HG03565 (cell line): ENCODE measurements around the gene GRID2.

Experiments used
- ATAC-seq: cut with Tn5 transposase; IDR thresholded peaks from one replicate; pipeline ENCODE4 v1.9.1; 2021; ENCODE audit warnings: mild to moderate bottlenecking, moderate library complexity; ENCODE audit not compliant: unreplicated experiment

Gene GRID2

GRCh38 chr4:93730251-93730650, 1426.5 kb downstream of the GRID2 start:
- no peak for ATAC-seq

GRCh38 chr4:93730760-93731159, 1427.0 kb downstream of the GRID2 start:
- ATAC-seq: no peak

- ATAC-seq: peak; percentile 46
Observed at GRCh38 chr4:93731456-93731855, 1427.7 kb downstream of the GRID2 start.

GRCh38 chr4:93732509-93732908, 1428.7 kb downstream of the GRID2 start:
- no peak for ATAC-seq

GRCh38 chr4:93740890-93741289, 1437.1 kb downstream of the GRID2 start:
- no peak for ATAC-seq

- ATAC-seq: no peak
Observed at GRCh38 chr4:93743022-93743421, 1439.3 kb downstream of the GRID2 start.

- ATAC-seq: no peak
Observed at GRCh38 chr4:93743635-93744034, 1439.9 kb downstream of the GRID2 start.

GRCh38 chr4:93744961-93745360, 1441.2 kb downstream of the GRID2 start:
- ATAC-seq: no peak

GRCh38 chr4:93746031-93746430, 1442.3 kb downstream of the GRID2 start:
- ATAC-seq: no peak

- ATAC-seq: no peak
Observed at GRCh38 chr4:93747220-93747619, 1443.5 kb downstream of the GRID2 start.

- peak; percentile 38 for ATAC-seq
Observed at GRCh38 chr4:93748373-93749291, 1444.9 kb downstream of the GRID2 start.

- ATAC-seq: peak; percentile 81
Observed at GRCh38 chr4:93749292-93749761, 1445.6 kb downstream of the GRID2 start.

- no peak for ATAC-seq
Observed at GRCh38 chr4:93751411-93751810, 1447.6 kb downstream of the GRID2 start.

- ATAC-seq: no peak
Observed at GRCh38 chr4:93756101-93756500, 1452.3 kb downstream of the GRID2 start.

GRCh38 chr4:93759506-93759905, 1455.7 kb downstream of the GRID2 start:
- no peak for ATAC-seq

GRCh38 chr4:93760284-93760683, 1456.5 kb downstream of the GRID2 start:
- ATAC-seq: no peak

GRCh38 chr4:93761286-93761685, 1457.5 kb downstream of the GRID2 start:
- ATAC-seq: no peak

- ATAC-seq: peak; percentile 80
Observed at GRCh38 chr4:93764639-93765246, 1461.0 kb downstream of the GRID2 start.

GRCh38 chr4:93767917-93768316, 1464.2 kb downstream of the GRID2 start:
- ATAC-seq: no peak

GRCh38 chr4:93770201-93770600, 1466.4 kb downstream of the GRID2 start:
- no peak for ATAC-seq

GRCh38 chr4:93771640-93772411, 1468.1 kb downstream of the GRID2 start:
- ATAC-seq: no peak
